ENCODE measurements around the gene DOCK7. TPM values are rescaled to one million over a fixed set of nuclear protein-coding genes. Genes with fewer than 3 reads are reported as not detected.
A peak's percentile ranks its signal among the peaks of the same experiment; 100 is the strongest.

Gene DOCK7
- total and polyA plus RNA-seq, 2 of the 13 experiments (the other 11 are each of a cell fraction or from before 2014, with no cell fraction given): 45.7 to 67.2 TPM

- no peak for TF ChIP-seq ISX (CRISPR knock-in tag; conservative IDR thresholded peaks at IDR 0.05)
- TF ChIP-seq ZC3H13 (CRISPR knock-in tag; IDR thresholded peaks at IDR 0.05): no peak
- no peak for TF ChIP-seq NR1H2 (CRISPR knock-in tag; IDR thresholded peaks at IDR 0.05; ENCODE audit: borderline replicate concordance, low read depth)
- no peak for TF ChIP-seq ZSCAN22 (CRISPR knock-in tag; IDR thresholded peaks at IDR 0.05)
- no peak for TF ChIP-seq ZNF354B (CRISPR knock-in tag; IDR thresholded peaks at IDR 0.05)
- peak; percentile 64 for TF ChIP-seq ZNF781 (CRISPR knock-in tag; IDR thresholded peaks at IDR 0.05; ENCODE audit: borderline replicate concordance, not compliant biosample characterization)
- peak; percentile 81 for TF ChIP-seq NFIC (IDR thresholded peaks at IDR 0.05; ENCODE audit: low read length)
- TF ChIP-seq ZBTB3 (CRISPR knock-in tag; IDR thresholded peaks at IDR 0.05; ENCODE audit: borderline replicate concordance, low read depth): no peak; the same call in 1 of the 2 replicates
- no peak for TF ChIP-seq HNRNPK (IDR thresholded peaks at IDR 0.05; ENCODE audit: low read depth, low read length, poor library complexity, severe bottlenecking)
- TF ChIP-seq ZFP37 (CRISPR knock-in tag; IDR thresholded peaks at IDR 0.05; ENCODE audit: borderline replicate concordance): peak; percentile 19; the same call in 1 of the 2 replicates
- peak; percentile 91 for TF ChIP-seq HMG20A (CRISPR knock-in tag; IDR thresholded peaks at IDR 0.05; ENCODE audit: borderline replicate concordance)
- TF ChIP-seq MTF1 (CRISPR knock-in tag; IDR thresholded peaks at IDR 0.05): no peak
- peak in 1 of 2 experiments; percentile 66; a peak in 1 of 4 replicates for TF ChIP-seq REST (IDR thresholded peaks at IDR 0.05; ENCODE audit: borderline replicate concordance in 1 of 2, low read depth in 1 of 2, low read length in 2 of 2)
- TF ChIP-seq, protein P1, sequence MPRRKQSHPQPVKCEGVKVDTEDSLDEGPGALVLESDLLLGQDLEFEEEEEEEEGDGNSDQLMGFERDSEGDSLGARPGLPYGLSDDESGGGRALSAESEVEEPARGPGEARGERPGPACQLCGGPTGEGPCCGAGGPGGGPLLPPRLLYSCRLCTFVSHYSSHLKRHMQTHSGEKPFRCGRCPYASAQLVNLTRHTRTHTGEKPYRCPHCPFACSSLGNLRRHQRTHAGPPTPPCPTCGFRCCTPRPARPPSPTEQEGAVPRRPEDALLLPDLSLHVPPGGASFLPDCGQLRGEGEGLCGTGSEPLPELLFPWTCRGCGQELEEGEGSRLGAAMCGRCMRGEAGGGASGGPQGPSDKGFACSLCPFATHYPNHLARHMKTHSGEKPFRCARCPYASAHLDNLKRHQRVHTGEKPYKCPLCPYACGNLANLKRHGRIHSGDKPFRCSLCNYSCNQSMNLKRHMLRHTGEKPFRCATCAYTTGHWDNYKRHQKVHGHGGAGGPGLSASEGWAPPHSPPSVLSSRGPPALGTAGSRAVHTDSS (CRISPR knock-in tag; conservative IDR thresholded peaks at IDR 0.05): no peak
- peak; percentile 80 for TF ChIP-seq KDM6A (CRISPR knock-in tag; IDR thresholded peaks at IDR 0.05; ENCODE audit: low read depth)
- no peak for TF ChIP-seq ZNF143 (CRISPR knock-in tag; IDR thresholded peaks at IDR 0.05)
- TF ChIP-seq CHCHD3 (CRISPR knock-in tag; IDR thresholded peaks at IDR 0.05): no peak
- TF ChIP-seq PATZ1 (CRISPR knock-in tag; IDR thresholded peaks at IDR 0.05): peak; percentile 67
- no peak for TF ChIP-seq ZNF276 (CRISPR knock-in tag; IDR thresholded peaks at IDR 0.05; ENCODE audit: low read depth)
- peak; percentile 51 for TF ChIP-seq RBM22 (optimal IDR thresholded peaks at IDR 0.05; ENCODE audit: low read length)
- no peak for TF ChIP-seq KLF15 (CRISPR knock-in tag; IDR thresholded peaks at IDR 0.05; ENCODE audit: borderline replicate concordance)
- peak; percentile 73 for TF ChIP-seq ZMAT3 (CRISPR knock-in tag; conservative IDR thresholded peaks at IDR 0.05)
Measured at GRCh38 chr1:62621907-62622306, 66.3 kb downstream of the DOCK7 start (continued).

Data from HepG2 (cell line).